ENCODE results near the gene P2RY8. TPM values are rescaled to one million over a fixed set of nuclear protein-coding genes. Genes with fewer than 3 reads are reported as not detected.

P2RY8 gene
- total and polyA plus RNA-seq, 7 donors = 0.79 to 4.1 (median 1.5) TPM

- WGBS, 3 donors = 58 to 83% (median 73%) methylated on average over 5 of the region's 5 CpGs
- Histone ChIP-seq H3K4me3 (no peak overlapping the region), H3K27me3 (ENCODE audit: insufficient read depth in 3 of 3, low read length in 2 of 3) (no peaks in the 10 kb centered on the region), H3K9me3 (peaks cover 4% of the 10 kb centered on the region), H3K36me3 (ENCODE audit: insufficient read depth in 1 of 2, low read depth in 1 of 2) (no peaks in the 10 kb centered on the region), H3K4me1 (no peaks in the 10 kb centered on the region), H3K27ac (no peak overlapping the region)
- no peak for ATAC-seq
- intact Hi-C loops (cut with DNase I) = no loop called here
- TF ChIP-seq CTCF (IDR thresholded peaks at IDR 0.05) = no peak
- DNase-seq = no peak
Measured at GRCh38 chrX:1511150-1511549, 25.8 kb downstream of the P2RY8 start.

- intact Hi-C loops (cut with DNase I) = no loop called here
- Histone ChIP-seq H3K27ac (no peak overlapping the region), H3K4me3 (no peak overlapping the region), H3K4me1 (no peaks in the 10 kb centered on the region), H3K9me3 (peaks cover 4% of the 10 kb centered on the region), H3K36me3 (ENCODE audit: insufficient read depth in 1 of 2, low read depth in 1 of 2) (no peaks in the 10 kb centered on the region), H3K27me3 (ENCODE audit: insufficient read depth in 3 of 3, low read length in 2 of 3) (no peaks in the 10 kb centered on the region)
- no peak for DNase-seq
- no peak for ATAC-seq
- TF ChIP-seq CTCF (IDR thresholded peaks at IDR 0.05) = no peak
- WGBS, 3 donors = 72 to 86% (median 76%) methylated on average over 40 of the region's 40 CpGs
Measured at GRCh38 chrX:1507511-1508463, 29.2 kb downstream of the P2RY8 start.

- Histone ChIP-seq H3K36me3 (ENCODE audit: insufficient read depth in 1 of 2, low read depth in 1 of 2) (no peaks in the 10 kb centered on the region), H3K4me3 (no peak overlapping the region), H3K9me3 (peaks cover 4% of the 10 kb centered on the region), H3K27me3 (ENCODE audit: insufficient read depth in 3 of 3, low read length in 2 of 3) (no peaks in the 10 kb centered on the region), H3K4me1 (no peaks in the 10 kb centered on the region), H3K27ac (no peak overlapping the region)
- no peak for TF ChIP-seq CTCF (IDR thresholded peaks at IDR 0.05)
- no peak for DNase-seq
- ATAC-seq = no peak
- WGBS, 3 donors = 76 to 81% (median 78%) methylated on average over 15 of the region's 15 CpGs
- intact Hi-C loops (cut with DNase I) = no loop called here
Measured at GRCh38 chrX:1506916-1507315, 30.1 kb downstream of the P2RY8 start.

GRCh38 chrX:1502853-1503252 lies 34.1 kb downstream of the P2RY8 start:
- WGBS, 3 donors = 81 to 88% (median 87%) methylated on average over 8 of the region's 8 CpGs
- no peak overlapping the region for H3K27ac ChIP-seq

More at GRCh38 chrX:1502853-1503252, 34.1 kb downstream of the P2RY8 start:
- Histone ChIP-seq H3K27me3 (ENCODE audit: insufficient read depth in 3 of 3, low read length in 2 of 3) (no peaks in the 10 kb centered on the region), H3K36me3 (ENCODE audit: insufficient read depth in 1 of 2, low read depth in 1 of 2) (no peaks in the 10 kb centered on the region), H3K4me3 (no peak overlapping the region), H3K4me1 (no peaks in the 10 kb centered on the region), H3K9me3 (no peaks in the 10 kb centered on the region)
- DNase-seq (no peak), ATAC-seq (no peak)
- no peak for TF ChIP-seq CTCF (IDR thresholded peaks at IDR 0.05)
- intact Hi-C loops (cut with DNase I) = no loop called here
